AG08395 (cell line): ENCODE results near the gene NME7.
A peak's percentile ranks its signal among the peaks of the same experiment; 100 is the strongest.
"Not testable (repeated sequence)": the region's sequence is repeated elsewhere in the genome, so short reads cannot be mapped to it uniquely, and the experiment has no call there.

ENCODE experiments used
- DNase-seq: peaks from one replicate; pipeline ENCODE4 v3.0.0; 2012; ENCODE audit warnings: mixed read lengths, low spot score

NME7 gene

DNA sequence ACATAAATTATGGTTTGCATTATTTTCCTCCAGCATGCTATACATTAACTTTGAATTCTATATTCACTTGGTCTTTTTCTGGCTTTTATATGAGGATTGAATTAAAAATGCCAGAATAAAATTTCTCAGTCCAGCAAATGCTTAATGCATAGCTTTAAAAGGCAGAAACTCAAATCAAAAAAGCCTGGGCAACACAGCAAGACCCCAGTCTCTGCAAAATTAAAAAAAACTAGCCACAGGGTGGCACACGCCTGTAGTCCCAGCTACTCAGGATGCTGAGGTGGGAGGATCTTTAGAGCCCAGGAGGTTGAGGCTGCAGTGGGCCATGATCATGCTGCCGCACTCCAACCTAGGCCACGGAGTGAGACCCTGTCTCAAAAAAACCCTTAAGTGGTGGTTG lies 241.3 kb downstream of the NME7 start:
- no peak for DNase-seq

DNA sequence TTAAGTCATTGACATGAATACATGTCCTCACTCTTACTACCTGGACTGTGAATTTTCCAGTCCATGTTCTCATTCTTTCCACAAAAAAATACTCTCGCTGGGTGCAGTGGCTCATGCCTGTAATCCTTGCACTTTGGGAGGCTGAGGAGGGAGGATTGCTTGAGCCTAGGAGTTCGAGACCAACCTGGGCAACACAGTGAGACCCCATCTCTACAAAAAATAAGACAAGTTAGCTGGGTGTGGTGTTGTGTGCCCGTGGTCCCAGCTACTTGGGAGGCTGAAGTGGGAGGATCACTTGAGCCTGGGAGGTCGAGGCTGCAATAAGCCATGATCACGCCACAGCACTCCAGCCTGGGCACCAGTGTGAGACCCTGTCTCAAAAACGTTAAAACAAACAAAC lies 242.0 kb downstream of the NME7 start:
- not testable (repeated sequence) for DNase-seq

DNA sequence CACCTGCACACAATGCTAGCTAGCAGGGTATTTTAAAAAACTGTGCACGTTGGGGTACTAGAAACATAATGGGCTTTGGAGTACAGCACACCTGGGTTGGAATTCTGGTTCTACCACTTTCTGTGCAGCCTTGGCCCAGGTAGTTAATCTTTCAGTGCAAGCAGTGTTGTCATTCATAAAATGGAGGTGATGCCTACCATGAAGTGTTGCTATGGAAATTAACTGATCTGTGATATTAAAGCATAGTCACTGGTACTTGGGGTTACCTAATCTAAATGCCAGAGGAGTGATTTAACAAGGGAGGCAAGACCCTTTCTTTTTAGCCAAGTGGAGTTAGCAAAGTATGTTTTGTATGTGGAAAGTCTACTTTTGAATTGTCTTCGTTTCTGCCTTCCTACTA lies 243.1 kb downstream of the NME7 start:
- no peak for DNase-seq

DNA sequence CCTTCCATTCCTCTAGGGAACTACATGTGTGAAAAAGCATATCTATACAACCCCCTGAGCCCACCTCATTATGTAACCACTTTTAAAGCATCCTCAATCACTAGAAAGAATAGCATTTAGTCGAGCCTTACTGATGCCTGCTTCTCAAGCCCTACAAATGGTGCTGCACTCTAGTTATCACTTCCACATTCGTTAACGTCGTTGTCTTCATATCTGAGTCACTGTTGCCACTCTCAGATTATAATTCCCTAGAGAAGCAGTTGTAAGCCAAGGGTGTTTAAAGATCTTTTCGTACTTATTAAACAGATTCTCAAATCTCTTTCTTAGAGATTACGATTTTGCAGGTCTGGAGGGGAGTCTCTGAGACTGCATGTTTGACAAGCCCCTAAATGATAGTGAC lies 244.6 kb downstream of the NME7 start:
- DNase-seq, result no peak

DNA sequence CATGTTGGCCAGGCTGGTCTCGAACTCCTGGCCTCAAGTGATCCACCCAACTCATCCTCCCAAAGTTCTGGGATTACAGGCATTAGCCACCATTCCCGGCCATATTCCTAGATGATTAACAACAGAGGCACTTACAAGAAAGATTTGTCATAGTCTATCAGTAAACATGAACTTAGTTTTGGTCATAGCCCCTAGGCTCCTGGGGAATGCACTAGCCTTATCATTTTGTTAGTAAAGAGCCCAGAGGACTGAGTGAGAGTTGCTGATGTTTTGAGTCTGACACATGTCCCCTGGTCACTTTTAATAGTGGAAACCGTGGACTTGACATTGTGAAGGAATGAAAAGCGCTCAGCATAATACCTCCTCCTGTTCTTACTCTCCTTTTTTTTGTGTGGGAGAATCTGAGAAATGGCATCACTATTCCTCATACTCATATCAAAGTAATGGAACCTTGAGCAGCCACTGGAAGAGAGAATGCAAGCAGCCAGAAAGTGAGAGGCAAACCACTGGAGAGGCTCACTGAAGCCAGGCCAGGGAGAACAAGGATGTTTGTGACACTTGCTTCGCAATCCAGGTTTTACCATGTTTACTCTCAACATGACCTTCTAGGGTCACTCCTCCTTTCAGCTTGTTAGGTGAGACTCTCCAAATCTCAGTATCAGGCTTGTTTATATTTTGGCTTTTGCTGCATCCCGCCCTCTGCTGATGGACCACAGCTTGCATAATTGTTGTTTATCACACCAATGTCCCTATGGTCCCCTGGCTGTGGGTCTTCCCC lies 246.3 kb downstream of the NME7 start:
- no peak for DNase-seq

DNA sequence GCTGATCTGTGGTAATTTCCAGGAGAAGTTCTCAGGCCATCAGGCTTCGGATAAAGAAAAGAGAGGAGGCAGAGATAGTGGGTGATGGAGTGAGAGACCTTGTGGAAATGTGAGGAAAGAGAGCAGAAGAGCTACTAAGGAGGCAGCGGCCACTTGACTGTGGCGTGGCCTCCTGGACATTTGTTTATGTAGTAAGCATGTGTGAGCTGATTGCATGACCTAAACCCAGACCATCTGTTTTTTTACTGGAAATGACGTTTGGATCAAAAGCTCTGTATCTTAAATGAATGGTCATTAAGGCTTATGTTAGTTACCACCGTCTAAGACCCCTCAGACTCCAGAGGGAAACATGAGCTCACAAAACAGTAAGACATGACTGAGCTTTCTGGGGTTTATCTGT lies 247.5 kb downstream of the NME7 start:
- DNase-seq, result no peak

DNA sequence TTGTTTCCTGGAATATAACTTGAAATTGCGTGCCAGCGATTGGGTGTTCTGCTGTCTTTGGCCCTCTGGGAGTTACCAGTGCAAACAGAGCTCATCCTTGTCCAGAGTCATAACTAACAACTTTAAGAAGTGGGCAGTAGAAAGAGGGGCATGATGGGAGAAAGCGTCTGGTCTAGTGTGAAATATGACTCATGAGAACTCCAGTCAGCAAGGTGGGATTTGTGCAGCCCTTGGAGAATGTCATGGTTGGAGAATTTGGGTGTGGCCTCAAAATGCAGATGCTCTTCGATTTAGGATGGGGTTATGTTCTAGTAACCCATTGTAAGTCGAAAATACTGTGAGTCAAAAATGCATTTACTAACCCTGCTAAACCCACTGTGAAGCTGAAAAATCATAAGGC lies 248.2 kb downstream of the NME7 start:
- DNase-seq, result peak; percentile 34

DNA sequence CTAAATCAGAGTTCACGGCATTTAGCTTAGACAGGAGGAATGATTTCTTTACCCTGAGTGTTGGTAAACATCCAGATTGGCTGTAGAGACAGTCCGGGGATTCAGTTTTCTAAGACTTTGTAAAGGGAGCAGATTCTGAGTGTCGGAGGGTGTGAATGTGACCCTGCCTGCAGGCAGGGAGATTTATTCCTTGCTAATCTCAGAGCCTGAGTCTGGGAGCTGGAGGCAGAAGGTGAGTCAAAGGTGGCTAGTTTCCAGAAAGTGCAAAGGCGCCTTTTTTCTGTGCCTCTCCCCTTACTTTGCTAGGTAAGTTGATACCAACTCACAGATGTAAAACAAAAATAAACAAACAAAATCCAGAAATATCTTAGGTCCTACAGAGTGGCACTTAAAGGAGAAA lies 249.4 kb downstream of the NME7 start:
- DNase-seq, result no peak

DNA sequence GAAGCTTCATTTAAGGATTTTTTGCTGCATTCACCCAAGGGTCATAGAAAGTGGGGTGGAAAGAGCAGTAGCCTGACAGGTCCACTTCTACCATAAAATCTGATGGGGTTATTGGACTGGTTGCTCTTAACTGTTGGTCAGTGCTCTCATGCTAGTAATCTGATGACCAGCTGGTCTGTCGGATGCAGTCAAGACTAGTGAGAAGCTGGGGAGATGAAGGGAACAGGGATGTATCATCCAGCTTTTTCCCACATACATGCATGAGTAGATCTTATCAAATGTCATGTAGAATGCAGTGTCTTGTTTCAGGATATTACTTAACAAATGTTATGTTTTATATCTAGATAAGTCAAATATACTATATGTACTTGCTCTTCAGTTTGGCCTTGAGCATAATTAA lies 250.0 kb downstream of the NME7 start:
- no peak for DNase-seq

DNA sequence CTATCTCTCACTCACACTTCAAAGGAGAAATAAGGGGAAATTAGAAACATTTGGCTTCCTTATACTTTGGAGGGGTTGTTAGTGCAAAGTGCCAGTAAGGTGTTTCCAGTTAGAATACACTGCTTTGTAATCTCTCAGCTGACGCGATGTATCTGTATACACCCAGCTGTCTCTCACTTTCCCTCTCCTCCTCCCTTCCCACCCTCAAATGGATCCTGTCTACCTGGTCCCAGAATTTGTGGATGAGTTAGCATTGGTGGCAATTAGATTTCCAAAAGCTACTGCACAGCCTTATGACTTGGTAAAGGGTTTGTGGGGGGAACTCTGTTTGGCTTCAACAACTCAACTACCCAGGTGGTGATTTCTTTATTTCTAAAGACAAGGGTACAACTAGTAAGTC lies 250.6 kb downstream of the NME7 start:
- DNase-seq, result no peak

DNA sequence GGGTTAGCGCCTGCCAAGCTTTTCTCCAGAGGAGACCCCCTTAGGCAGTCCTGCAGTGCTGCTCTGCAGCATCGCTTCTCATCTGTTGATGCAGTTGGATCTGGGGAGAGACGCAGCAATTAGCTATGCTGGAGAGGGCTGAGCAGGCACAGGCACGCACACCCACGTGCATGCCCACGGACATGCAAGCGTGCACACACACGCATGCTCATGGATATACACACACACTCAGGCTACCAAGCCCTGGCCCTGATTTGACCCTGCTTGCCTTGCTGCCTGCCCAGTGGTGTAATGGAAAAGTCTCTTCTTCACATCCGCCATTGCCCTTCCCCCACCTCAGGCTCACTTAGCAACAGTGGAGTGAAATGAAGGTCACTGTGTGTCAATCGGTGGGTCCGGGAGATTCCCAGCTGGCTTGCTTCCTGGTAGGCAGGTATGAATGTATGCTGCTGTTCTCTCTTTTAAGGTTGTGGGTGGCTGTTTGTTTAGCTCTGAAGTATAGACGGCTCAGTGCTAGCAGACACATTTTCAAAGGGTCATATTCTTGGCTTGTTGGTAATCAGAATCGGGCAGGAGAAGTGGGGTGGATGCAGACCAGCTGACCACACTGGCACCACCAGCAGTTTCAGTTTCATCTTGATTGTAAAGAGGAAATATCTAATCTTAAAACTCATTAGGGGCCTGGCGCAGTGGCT lies 251.6 kb downstream of the NME7 start:
- DNase-seq, result no peak

DNA sequence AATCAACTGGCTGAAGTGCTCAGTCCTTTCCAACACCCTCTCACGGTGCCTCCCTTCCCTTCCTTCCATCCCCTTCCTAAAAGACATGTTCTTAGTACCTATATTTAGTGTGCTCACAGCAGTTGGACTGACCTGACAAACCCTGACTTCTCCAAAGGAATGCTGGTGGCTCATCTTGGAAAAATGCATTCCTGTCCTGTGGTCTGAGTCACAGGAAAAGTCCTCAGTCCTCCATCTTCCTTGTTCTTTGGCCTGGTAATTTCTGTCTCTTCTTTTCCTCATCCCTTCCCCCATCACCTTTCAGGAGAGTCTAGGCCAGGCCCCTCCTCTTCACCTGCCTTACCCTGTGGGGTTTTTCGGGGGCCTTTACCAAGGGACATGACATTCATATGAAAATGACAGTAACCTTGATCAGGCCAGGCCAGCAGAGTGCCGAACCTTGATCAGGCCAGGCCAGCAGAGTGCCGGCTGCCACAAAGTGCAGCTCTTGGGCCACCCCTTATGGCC lies 253.9 kb downstream of the NME7 start:
- DNase-seq, result peak; percentile 92

DNA sequence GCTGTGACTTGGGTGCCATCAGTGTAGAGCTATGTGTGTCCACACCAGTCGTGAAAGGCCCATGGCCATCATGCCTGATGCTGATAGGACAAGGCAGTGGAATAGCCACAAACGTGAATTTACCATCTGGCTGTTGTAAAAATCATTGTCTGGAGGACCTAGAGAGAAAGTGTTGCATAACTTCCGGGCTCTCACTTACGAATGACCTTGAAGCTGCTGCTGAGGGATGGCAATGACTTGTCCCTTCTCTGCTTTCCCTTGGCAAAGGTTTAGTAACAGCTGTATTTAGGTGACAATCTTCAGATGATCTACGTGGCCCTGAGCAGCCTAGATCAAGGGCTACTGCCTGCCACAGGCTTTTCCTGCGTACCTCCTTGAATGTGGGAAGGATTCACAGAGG lies 255.4 kb downstream of the NME7 start:
- DNase-seq, result no peak

DNA sequence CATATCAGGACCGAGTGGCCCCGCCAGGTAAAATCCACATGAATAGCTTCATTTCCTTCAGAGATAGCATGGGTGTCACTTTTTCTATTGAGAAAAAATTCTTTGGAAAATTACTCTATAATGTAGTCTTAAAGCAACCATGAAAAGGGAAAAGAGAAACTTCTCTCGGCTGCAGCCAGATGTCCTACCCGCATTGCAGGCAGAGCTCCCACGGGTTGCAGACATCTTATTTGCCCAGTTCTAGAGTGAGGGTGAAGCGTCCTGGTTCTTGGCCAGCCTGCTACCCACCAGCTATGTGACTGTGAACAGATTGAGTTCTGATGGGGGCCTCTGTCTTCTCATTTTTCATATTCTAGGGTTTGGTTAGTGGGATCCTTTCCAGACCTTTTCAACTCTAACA lies 256.1 kb downstream of the NME7 start:
- DNase-seq, result no peak

DNA sequence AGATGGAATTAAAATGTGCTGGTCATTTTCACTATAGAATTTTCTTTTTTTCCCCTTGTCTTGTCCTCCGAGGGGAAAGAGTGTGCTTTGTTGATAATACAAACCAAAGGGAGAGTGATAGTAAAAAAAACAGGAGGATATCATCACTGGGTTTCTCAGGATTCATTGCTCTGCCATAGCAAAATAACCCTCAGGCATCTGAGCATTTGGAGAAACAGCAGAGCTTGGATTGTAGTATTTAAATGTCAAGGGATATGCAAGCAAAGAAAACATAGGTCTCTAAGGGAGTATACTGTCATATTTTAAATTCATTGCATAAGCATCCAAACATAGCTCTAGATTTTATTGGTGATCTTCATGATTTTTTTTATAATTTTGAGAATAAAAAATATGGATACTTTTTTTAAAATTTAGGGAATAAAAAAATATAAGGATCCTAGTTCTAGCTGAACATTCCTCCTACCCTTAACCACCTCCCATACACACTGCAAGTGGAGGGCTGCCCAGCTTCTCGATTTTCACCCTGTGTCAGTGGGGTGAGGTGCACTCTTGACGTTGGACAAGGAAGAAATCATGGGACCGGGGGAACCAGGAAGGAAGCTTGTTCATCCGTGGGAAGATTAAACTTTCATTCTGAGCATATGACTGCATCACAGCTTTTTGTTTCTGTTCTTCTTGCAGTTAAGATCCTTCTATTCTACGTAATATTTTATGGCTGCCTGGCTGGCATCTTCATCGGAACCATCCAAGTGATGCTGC lies 256.7 kb downstream of the NME7 start:
- DNase-seq, result no peak

DNA sequence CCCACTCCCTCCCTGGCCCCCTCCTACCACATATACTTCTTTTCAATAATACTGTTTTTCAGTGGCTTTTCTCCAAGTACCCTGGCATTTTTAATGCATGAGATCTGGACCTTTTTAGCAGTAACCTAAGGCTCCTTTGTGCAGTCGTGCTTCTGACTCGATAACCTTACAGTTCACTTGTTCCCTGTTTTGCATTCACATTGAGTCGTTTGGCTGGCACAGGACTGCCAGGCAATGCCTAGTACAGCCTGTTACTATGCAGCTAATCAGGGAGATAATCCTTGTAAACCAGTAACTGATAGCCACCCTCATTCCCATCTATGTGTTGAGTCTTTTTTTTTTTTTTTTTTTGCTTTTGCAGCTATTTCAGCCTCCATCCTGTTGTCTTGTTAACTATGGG lies 257.4 kb downstream of the NME7 start:
- DNase-seq, result no peak

DNA sequence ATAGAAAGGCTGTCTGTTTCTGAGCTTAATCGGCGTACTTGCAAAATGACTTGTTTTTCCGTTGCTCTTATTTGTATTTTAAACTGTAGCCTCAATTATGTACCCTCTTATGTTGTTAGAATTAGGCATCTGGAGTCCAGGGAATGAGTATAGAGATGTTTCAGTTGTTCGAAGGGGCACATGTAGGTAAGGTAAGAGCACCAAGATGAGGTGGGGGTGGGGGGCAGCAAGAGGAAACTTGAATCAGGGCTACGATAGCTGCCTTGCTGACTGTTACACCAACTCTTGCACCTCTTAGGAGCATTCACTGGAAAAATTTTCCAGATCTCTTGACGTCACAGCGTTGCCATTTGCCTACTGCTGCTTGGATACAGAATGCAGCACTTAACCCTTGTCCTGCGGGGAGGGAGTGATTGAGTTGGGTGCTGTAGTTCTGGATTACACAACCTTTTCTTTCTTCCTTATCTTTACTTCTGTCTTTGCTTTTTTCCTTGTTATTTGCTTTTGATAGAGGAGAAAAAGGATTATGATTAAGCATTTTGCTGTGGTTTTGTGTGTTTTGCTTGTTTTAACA lies 257.9 kb downstream of the NME7 start:
- DNase-seq, result peak; percentile 38

DNA sequence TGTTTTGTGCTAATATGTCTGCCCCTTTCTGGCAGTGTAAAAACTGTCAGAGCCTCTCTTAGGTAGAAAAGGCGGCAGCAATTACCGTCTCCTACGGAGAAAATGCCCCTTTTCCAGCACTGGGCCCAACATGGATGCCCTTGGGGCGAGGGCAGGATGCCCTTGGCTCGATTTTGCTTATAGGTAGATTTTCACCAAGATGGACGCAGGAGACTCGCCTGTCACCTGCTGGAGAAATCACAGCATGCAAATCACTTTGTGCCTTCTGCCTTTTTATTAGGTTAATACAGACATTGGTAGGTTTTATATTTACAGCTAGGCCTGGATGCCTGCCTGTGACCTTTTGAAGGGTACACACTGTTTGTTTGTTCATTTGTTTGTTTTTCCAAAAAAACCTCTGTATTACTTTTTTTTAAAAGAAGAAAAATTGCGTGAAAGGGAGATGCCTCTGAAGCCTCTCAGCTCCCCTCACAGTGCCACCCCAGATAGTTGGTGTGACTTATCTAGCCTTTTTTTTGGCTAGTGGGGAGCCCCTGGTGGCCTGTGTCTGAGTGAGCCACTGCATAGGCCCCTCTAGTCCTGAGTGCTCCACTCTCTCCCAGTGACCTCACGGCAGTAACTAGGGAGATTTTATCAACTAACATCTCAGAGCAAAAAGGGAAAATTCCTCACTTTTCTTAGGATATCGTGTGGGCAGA lies 258.6 kb downstream of the NME7 start:
- no peak for DNase-seq

DNA sequence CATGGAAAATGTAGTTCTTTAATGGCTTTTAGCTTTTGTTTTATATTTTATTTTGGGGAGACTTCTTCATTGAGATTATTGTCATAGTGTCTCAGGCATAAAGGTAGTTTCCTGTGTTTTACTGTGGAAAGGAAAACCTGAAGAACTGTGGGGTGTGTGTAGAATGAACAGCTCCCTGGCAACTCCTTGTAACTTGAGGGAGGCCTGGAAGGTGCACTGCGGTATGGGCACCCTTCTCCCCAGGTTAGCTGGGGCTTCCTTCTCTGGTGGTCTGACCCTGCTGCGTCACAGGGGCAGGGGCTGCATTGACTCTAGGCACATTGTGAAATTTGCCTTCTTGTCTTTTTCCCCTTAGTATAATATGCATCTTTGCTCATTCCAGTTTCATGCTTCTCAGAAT lies 259.4 kb downstream of the NME7 start:
- no peak for DNase-seq

DNA sequence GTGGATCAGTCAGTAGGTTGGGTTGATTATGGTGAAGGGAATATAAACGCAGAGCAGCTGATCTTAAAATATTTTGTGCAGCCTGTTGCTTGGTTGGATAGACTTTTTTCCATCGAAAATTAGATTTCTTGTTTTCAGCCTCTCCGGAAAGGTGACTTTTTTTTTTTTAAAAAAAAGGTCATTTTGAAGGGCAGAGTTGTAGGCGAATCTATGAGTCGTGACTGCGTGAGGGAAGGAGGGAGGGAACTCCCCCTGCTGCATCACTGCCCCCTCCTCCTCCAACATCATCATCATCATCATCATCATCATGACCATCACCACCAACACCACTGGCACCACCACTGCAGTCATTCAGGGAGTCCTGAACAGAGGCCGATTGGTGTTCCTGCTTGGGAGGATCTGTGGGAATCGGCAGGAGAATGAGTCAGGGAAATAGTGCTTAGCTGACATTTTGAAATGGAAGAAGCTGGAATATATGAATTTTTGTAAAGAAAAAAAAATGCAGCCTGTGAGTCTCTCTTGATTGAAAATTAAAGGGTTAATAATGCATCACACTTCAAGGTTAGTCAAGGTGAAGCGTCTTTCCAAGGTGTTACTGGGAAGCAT lies 259.9 kb downstream of the NME7 start:
- peak; percentile 19 for DNase-seq

DNA sequence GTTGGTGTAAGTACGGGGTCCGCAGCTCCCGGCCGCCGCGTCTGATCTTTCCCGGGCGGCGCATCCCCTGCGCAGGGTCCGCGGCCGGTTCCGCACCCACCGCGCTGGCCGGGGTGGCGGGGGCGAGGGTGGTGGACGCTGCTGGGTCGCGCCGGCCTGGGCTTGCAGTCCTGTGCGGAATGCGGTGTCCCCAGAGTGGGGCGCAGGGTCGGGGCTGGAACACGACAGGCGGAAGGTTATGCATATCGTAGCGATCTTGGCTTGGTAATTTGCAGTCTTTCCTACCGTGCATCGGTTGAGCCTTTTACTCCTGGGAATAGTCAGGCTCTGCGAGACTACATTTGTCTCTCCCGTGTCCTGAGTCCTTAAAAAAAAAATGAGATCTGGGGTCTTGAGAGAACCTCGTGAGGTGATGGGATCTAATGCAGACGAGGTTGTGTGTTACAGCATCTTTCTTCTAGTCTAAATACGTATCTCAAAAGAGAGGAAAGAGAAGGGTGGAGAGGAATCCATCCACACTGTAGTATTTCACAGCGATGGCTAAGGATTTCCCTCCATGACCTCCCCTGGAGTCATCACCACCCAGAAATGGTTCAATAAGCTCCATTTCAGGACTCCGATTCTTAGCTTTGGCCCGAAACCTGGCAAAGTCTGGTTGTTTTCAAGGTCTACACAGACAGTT lies 260.5 kb downstream of the NME7 start:
- peak; percentile 21 for DNase-seq
